Caco-2 (cell line): Measurements from ENCODE around the gene PTGS2. TPM values are rescaled to one million over a fixed set of nuclear protein-coding genes. Genes with fewer than 3 reads are reported as not detected.
"Not testable (repeated sequence)": the region's sequence is repeated elsewhere in the genome, so short reads cannot be mapped to it uniquely, and the experiment has no call there.

ENCODE experiments used
- BruUV-seq: library from RNA; stranded (reverse); fragments of 400-500 nt; replicated peaks from 2 replicates; lab custom pipeline; 2021; lab: Mats Ljungman, UMichigan
- CTCF ChIA-PET: fragments of 300-600 bp; sonication (Branson Sonifier 250); formaldehyde crosslinking; loops from one replicate; lab custom pipeline; 2022; ENCODE audit warnings: antibody characterized with exemption; lab: Charles Lee
- POLR2A ChIA-PET: fragments of 300-600 bp; sonication (Branson Sonifier 250); formaldehyde crosslinking; loops from one replicate; lab custom pipeline; 2022; ENCODE audit warnings: antibody characterized with exemption; lab: Charles Lee
- DNase-seq, 2 experiments: peaks; one replicate each; pipeline versions ENCODE4 v3.0.0 to v3.0.0-alpha.2; 2020 to 2022
- H3K27me3 ChIP-seq: replicated peaks from 2 replicates; pipeline ENCODE4 v1.6.0; 2011; ENCODE audit warnings: low read length; ENCODE audit not compliant: control insufficient read depth, insufficient read depth
- H3K36me3 ChIP-seq: 2 replicates; pipeline ENCODE4 v1.5.1; 2011; ENCODE audit warnings: low read length; ENCODE audit not compliant: control insufficient read depth, insufficient read depth
- H3K4me1 ChIP-seq: fragments of 250-450 bp; sonication (Bioruptor Pico); 2 replicates; pipeline ENCODE4 v1.5.1; 2020; ENCODE audit warnings: mild to moderate bottlenecking
- H3K4me3 ChIP-seq: 2 replicates; pipeline ENCODE4 v1.5.1; 2011; ENCODE audit warnings: low read depth, mild to moderate bottlenecking, control low read depth, low read length
- H3K9me3 ChIP-seq: fragments of 250-450 bp; sonication (Bioruptor Pico); 2 replicates; pipeline ENCODE4 v1.5.1; 2020; ENCODE audit warnings: mild to moderate bottlenecking, moderate library complexity
- H3K27ac Mint-ChIP-seq: one replicate; pipeline ENCODE4 v1.8.0; 2022; ENCODE audit warnings: mixed read lengths; ENCODE audit not compliant: unreplicated experiment
- H3K27me3 Mint-ChIP-seq: one replicate; pipeline ENCODE4 v1.8.0; 2022; ENCODE audit warnings: mixed read lengths; ENCODE audit not compliant: insufficient read depth, unreplicated experiment
- H3K36me3 Mint-ChIP-seq: one replicate; pipeline ENCODE4 v1.8.0; 2022; ENCODE audit warnings: mild to moderate bottlenecking, mixed read lengths; ENCODE audit not compliant: insufficient read depth, unreplicated experiment
- H3K4me1 Mint-ChIP-seq: one replicate; pipeline ENCODE4 v1.8.0; 2022; ENCODE audit warnings: low read depth, mixed read lengths; ENCODE audit not compliant: unreplicated experiment
- H3K4me3 Mint-ChIP-seq: one replicate; pipeline ENCODE4 v1.8.0; 2022; ENCODE audit warnings: mild to moderate bottlenecking, moderate library complexity, mixed read lengths; ENCODE audit not compliant: unreplicated experiment
- H3K9me3 Mint-ChIP-seq: one replicate; pipeline ENCODE4 v1.8.0; 2022; ENCODE audit warnings: mixed read lengths; ENCODE audit not compliant: unreplicated experiment
- intact Hi-C: fragments of 100-400 bp; cut with micrococcal nuclease; formaldehyde crosslinking; loops from one replicate; pipeline ENCODE4 v1.10.0; 2022; ENCODE audit not compliant: unreplicated experiment
- total RNA-seq: library from RNA; stranded (reverse); gene quantifications from 2 replicates; pipeline ENCODE4 v1.2.3, GENCODE V29; 2022
- TF ChIP-seq, protein P1 (sequence below), 2 experiments: fragments of 200-600 bp in 1 of 2; IDR thresholded peaks; 1 replicate in 1 of 2; 2 replicates in 1 of 2; pipeline versions ENCODE4 v1.5.1 to v1.8.0; 2011 to 2022; ENCODE audit warnings: antibody characterized with exemption in 1 of 2, control low read depth in 1 of 2, inconsistent platforms in 1 of 2, low read depth in 1 of 2, low read length in 1 of 2, mild to moderate bottlenecking in 1 of 2, moderate library complexity in 1 of 2; ENCODE audit not compliant: insufficient read depth in 1 of 2, severe bottlenecking in 1 of 2, unreplicated experiment in 1 of 2

The PTGS2 gene
- total RNA-seq, 1 experiment from 2014 or later: 18.4 TPM

DNA sequence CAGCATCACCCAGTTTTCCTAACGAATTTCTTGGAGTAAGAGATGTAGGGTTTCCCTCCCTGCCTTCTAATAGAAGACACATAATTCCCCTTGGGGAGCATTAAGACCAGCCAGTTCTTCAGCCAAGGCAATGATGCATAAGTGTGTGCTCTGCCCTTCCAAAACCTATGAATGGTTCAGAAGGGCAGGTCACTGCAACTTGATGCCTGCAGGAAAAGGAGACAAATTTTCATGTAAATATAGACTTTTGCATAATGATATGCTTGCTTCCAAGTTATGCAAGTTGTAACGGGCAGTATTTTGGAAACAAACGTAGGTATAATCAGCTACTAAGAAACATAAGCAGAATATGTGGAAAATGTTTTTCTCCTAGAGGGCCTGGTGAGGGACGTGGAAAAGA is 31.6 kb downstream of the PTGS2 start:
- peaks cover 16% of the 10 kb centered on the region for H3K4me1 Mint-ChIP-seq
- no peak overlapping the region for H3K27ac Mint-ChIP-seq

DNA sequence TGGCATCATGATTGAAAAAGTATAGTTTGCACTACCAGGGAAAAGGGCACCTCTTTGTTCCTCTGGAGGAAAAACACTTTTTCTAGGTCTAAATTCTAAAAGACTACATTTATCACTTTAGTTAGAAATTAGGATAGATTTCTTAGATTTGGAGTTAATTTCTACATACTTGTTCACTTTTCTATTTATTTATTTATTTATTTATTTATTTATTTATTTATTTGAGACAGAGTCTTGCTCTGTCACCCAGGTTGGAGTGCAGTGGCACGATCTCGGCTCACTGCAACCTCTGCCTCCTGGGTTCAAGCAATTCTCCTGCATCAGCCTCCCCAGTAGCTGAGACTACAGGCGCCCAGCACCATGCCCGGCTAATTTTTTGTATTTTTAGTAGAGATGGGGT is 32.2 kb downstream of the PTGS2 start:
- CTCF ChIA-PET, H3K27me3 ChIP-seq, H3K36me3 ChIP-seq, H3K9me3 ChIP-seq, POLR2A ChIA-PET, intact Hi-C loops, BruUV-seq, H3K4me3 ChIP-seq, H3K27ac Mint-ChIP-seq, H3K27me3 Mint-ChIP-seq, H3K36me3 Mint-ChIP-seq, H3K4me3 Mint-ChIP-seq, DNase-seq: not testable (repeated sequence)
- Mint-ChIP-seq H3K9me3 (peaks cover 18% of the 10 kb centered on the region), H3K4me1 (peaks cover 20% of the 10 kb centered on the region)
- H3K4me1 ChIP-seq: peaks cover 30% of the 10 kb centered on the region

More for the DNA sequence above, 31.6 kb downstream of the PTGS2 start:
- Mint-ChIP-seq H3K36me3 (peaks cover 12% of the 10 kb centered on the region), H3K4me3 (no peak overlapping the region), H3K27me3 (no peaks in the 10 kb centered on the region), H3K9me3 (peaks cover 16% of the 10 kb centered on the region)
- CTCF ChIA-PET: no interaction called here
- DNase-seq: no peak
- Histone ChIP-seq H3K4me3 (no peak overlapping the region), H3K27me3 (no peaks in the 10 kb centered on the region), H3K9me3 (no peaks in the 10 kb centered on the region), H3K36me3 (no peaks in the 10 kb centered on the region), H3K4me1 (peaks cover 26% of the 10 kb centered on the region)
- POLR2A ChIA-PET: no interaction called here
- intact Hi-C loops: no loop called here
- TF ChIP-seq, protein P1, sequence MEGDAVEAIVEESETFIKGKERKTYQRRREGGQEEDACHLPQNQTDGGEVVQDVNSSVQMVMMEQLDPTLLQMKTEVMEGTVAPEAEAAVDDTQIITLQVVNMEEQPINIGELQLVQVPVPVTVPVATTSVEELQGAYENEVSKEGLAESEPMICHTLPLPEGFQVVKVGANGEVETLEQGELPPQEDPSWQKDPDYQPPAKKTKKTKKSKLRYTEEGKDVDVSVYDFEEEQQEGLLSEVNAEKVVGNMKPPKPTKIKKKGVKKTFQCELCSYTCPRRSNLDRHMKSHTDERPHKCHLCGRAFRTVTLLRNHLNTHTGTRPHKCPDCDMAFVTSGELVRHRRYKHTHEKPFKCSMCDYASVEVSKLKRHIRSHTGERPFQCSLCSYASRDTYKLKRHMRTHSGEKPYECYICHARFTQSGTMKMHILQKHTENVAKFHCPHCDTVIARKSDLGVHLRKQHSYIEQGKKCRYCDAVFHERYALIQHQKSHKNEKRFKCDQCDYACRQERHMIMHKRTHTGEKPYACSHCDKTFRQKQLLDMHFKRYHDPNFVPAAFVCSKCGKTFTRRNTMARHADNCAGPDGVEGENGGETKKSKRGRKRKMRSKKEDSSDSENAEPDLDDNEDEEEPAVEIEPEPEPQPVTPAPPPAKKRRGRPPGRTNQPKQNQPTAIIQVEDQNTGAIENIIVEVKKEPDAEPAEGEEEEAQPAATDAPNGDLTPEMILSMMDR (IDR thresholded peaks at IDR 0.05; ENCODE audit: insufficient read depth in 1 of 2, low read depth in 1 of 2, low read length in 1 of 2, severe bottlenecking in 1 of 2, unreplicated experiment in 1 of 2): no peak
- no TSS peak for BruUV-seq

DNA sequence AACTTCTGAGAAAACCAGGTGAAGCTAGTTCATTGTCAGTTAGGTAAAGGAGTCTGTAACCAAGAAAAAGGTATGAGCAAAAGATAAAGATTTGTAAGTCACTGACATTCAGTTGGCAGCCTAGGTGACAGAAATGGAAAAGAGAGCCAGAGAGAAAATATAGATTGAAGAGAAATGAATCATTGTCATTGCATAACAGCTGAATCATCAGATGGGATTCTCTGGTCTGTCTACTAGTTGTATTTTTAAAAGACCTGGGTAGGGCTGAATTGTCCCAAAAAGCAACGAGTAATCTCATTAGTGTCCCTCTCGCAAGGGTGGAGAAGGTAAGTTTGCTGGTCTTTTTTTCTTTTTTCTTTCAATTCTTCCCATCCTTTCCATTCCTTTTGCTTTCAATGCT is 36.6 kb downstream of the PTGS2 start:
- intact Hi-C loops: no loop called here
- Mint-ChIP-seq H3K4me1 (peaks cover 20% of the 10 kb centered on the region), H3K27me3 (no peaks in the 10 kb centered on the region), H3K36me3 (peaks cover 6% of the 10 kb centered on the region), H3K9me3 (peaks cover 12% of the 10 kb centered on the region), H3K4me3 (peak overlapping the region; percentile 6), H3K27ac (peak overlapping the region; percentile 93)
- ChIA-PET CTCF (no interaction called here), POLR2A (no interaction called here)
- Histone ChIP-seq H3K4me3 (no peak overlapping the region), H3K4me1 (peaks cover 30% of the 10 kb centered on the region), H3K9me3 (no peaks in the 10 kb centered on the region), H3K27me3 (no peaks in the 10 kb centered on the region), H3K36me3 (no peaks in the 10 kb centered on the region)
- no peak for DNase-seq
- TF ChIP-seq, protein P1 (IDR thresholded peaks at IDR 0.05; ENCODE audit: insufficient read depth in 1 of 2, low read depth in 1 of 2, low read length in 1 of 2, severe bottlenecking in 1 of 2, unreplicated experiment in 1 of 2): no peak
- BruUV-seq: no TSS peak

DNA sequence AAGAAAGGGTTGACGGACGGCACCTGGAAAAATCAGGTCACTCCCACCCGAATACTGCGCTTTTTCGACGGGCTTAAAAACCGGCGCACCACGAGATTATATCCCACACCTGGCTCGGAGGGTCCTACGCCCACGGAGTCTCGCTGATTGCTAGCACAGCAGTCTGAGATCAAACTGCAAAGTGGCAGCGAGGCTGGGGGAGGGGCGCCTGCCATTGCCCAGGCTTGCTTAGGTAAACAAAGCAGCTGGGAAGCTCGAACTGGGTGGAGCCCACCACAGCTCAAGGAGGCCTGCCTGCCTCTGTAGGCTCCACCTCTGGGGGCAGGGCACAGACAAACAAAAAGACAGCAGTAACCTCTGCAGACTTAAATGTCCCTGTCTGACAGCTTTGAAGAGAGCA is 42.7 kb downstream of the PTGS2 start:
- peak; percentile 12 to 44 for DNase-seq
- H3K4me1 ChIP-seq, POLR2A ChIA-PET, H3K27me3 ChIP-seq, H3K9me3 Mint-ChIP-seq, intact Hi-C loops, H3K9me3 ChIP-seq, H3K36me3 ChIP-seq, H3K27ac Mint-ChIP-seq, BruUV-seq, H3K27me3 Mint-ChIP-seq, H3K36me3 Mint-ChIP-seq, H3K4me1 Mint-ChIP-seq: not testable (repeated sequence)
- CTCF ChIA-PET: interaction anchor here (0.6 kb wide), 1 partner anchor 223 kb away, joined by 5 read pairs; no protein-coding TSS in a partner anchor
- H3K4me3 Mint-ChIP-seq: peak overlapping the region; percentile 65
- H3K4me3 ChIP-seq: peak overlapping the region; percentile 16; the same call in 1 of the 2 replicates
